H9 (cell line): ENCODE results near the gene FHOD3. TPM values are rescaled to one million over a fixed set of nuclear protein-coding genes. Genes with fewer than 3 reads are reported as not detected.

Experiments
- DNase-seq: peaks from one replicate; pipeline ENCODE4 v3.0.0-alpha.2; 2017
- H2AFZ ChIP-seq: one replicate; pipeline ENCODE4 v1.6.1; 2013; ENCODE audit warnings: mild to moderate bottlenecking, low read length, control low read depth, moderate library complexity
- H2AK5ac ChIP-seq: 2 replicates; pipeline ENCODE4 v1.6.1; 2013; ENCODE audit warnings: low read length, control low read depth, mixed read lengths; ENCODE audit not compliant: insufficient read length
- H2BK120ac ChIP-seq: one replicate; pipeline ENCODE4 v1.6.1; 2013; ENCODE audit warnings: low read depth, mild to moderate bottlenecking, low read length, control low read depth, inconsistent platforms; ENCODE audit not compliant: poor library complexity, severe bottlenecking
- H2BK12ac ChIP-seq: 2 replicates; pipeline ENCODE4 v1.6.1; 2013; ENCODE audit warnings: low read length, control low read depth, mixed read lengths, low read depth; ENCODE audit not compliant: insufficient read length
- H2BK15ac ChIP-seq: 2 replicates; pipeline ENCODE4 v1.6.1; 2013; ENCODE audit warnings: low read depth, low read length, control low read depth
- H2BK20ac ChIP-seq: one replicate; pipeline ENCODE4 v1.6.1; 2013; ENCODE audit warnings: low read depth, mild to moderate bottlenecking, low read length, control low read depth, inconsistent platforms; ENCODE audit not compliant: poor library complexity, severe bottlenecking
- H2BK5ac ChIP-seq: 2 replicates; pipeline ENCODE4 v1.6.1; 2013; ENCODE audit warnings: low read length, control low read depth, mixed read lengths; ENCODE audit not compliant: insufficient read length
- H3K14ac ChIP-seq: 2 replicates; pipeline ENCODE4 v1.6.1; 2013; ENCODE audit warnings: low read length, control low read depth; ENCODE audit not compliant: insufficient read depth
- H3K18ac ChIP-seq: 2 replicates; pipeline ENCODE4 v1.6.1; 2013; ENCODE audit warnings: low read depth, mild to moderate bottlenecking, mixed read lengths, low read length, control low read depth; ENCODE audit not compliant: insufficient read length
- H3K23ac ChIP-seq: 2 replicates; pipeline ENCODE4 v1.6.1; 2013; ENCODE audit warnings: low read length, control low read depth, mixed read lengths, low read depth; ENCODE audit not compliant: insufficient read length
- H3K23me2 ChIP-seq: 2 replicates; pipeline ENCODE4 v1.6.1; 2013; ENCODE audit warnings: low read depth, mild to moderate bottlenecking, mixed read lengths, low read length, control low read depth; ENCODE audit not compliant: insufficient read length, poor library complexity, severe bottlenecking
- H3K27ac ChIP-seq: 2 replicates; pipeline ENCODE4 v1.5.1; 2013; ENCODE audit warnings: low read length, control low read depth, mixed read lengths, low read depth; ENCODE audit not compliant: insufficient read length
- H3K27me3 ChIP-seq: 2 replicates; pipeline ENCODE4 v1.6.1; 2013; ENCODE audit warnings: low read length, control low read depth, inconsistent platforms; ENCODE audit not compliant: insufficient read depth
- H3K4ac ChIP-seq: 2 replicates; pipeline ENCODE4 v1.6.1; 2013; ENCODE audit warnings: low read depth, mild to moderate bottlenecking, control low read depth, inconsistent platforms, low read length, moderate library complexity
- H3K4me1 ChIP-seq: 2 replicates; pipeline ENCODE4 v1.6.1; 2013; ENCODE audit warnings: low read length, control low read depth, inconsistent platforms; ENCODE audit not compliant: insufficient read depth
- H3K4me2 ChIP-seq: 2 replicates; pipeline ENCODE4 v1.6.1; 2013; ENCODE audit warnings: low read length, control low read depth, mixed read lengths; ENCODE audit not compliant: insufficient read length, insufficient read depth
- H3K56ac ChIP-seq: 2 replicates; pipeline ENCODE4 v1.6.1; 2013; ENCODE audit warnings: low read depth, mild to moderate bottlenecking, mixed read lengths, low read length, control low read depth; ENCODE audit not compliant: insufficient read length
- H3K79me1 ChIP-seq: 2 replicates; pipeline ENCODE4 v1.6.1; 2013; ENCODE audit warnings: low read depth, mild to moderate bottlenecking, moderate library complexity, low read length, control low read depth, inconsistent platforms; ENCODE audit not compliant: insufficient read depth, poor library complexity, severe bottlenecking
- H3K79me2 ChIP-seq: 2 replicates; pipeline ENCODE4 v1.6.1; 2013; ENCODE audit warnings: low read length, control low read depth, inconsistent platforms; ENCODE audit not compliant: insufficient read depth
- H3K9ac ChIP-seq: 2 replicates; pipeline ENCODE4 v1.6.1; 2013; ENCODE audit warnings: low read length, control low read depth, mixed read lengths; ENCODE audit not compliant: insufficient read length; ENCODE audit errors: extremely low read depth
- H3K9me3 ChIP-seq: one replicate; pipeline ENCODE4 v1.6.1; 2013; ENCODE audit warnings: low read depth, low read length, inconsistent platforms; ENCODE audit not compliant: control insufficient read depth
- H3T11ph ChIP-seq: one replicate; pipeline ENCODE4 v1.6.1; 2013; ENCODE audit warnings: mild to moderate bottlenecking, low read length, control low read depth, inconsistent platforms
- H4K20me1 ChIP-seq: one replicate; pipeline ENCODE4 v1.6.1; 2013; ENCODE audit not compliant: control insufficient read depth, insufficient read length, insufficient read depth
- H4K5ac ChIP-seq: 2 replicates; pipeline ENCODE4 v1.6.1; 2013; ENCODE audit warnings: low read depth, mild to moderate bottlenecking, mixed read lengths, low read length, control low read depth; ENCODE audit not compliant: insufficient read length
- H4K8ac ChIP-seq: replicated peaks from 2 replicates; pipeline ENCODE4 v1.6.1; 2013; ENCODE audit warnings: low read length, control low read depth, mixed read lengths, low read depth; ENCODE audit not compliant: insufficient read length
- H4K91ac ChIP-seq: 2 replicates; pipeline ENCODE4 v1.6.1; 2013; ENCODE audit warnings: low read depth, mild to moderate bottlenecking, moderate library complexity, mixed read lengths, low read length, control low read depth; ENCODE audit not compliant: insufficient read length
- H3K27ac Mint-ChIP-seq, 3 experiments: 2 replicates in 2 of 3; 3 replicates in 1 of 3; pipeline ENCODE4 v1.8.0; 2020 to 2021; ENCODE audit warnings: mixed read lengths in 3 of 3, mild to moderate bottlenecking in 1 of 3, moderate library complexity in 1 of 3
- H3K27me3 Mint-ChIP-seq: 2 replicates; pipeline ENCODE4 v1.8.0; 2021; ENCODE audit warnings: low read depth, mild to moderate bottlenecking, moderate library complexity, mixed read lengths
- H3K36me3 Mint-ChIP-seq, 3 experiments: 2 replicates in 2 of 3; 3 replicates in 1 of 3; pipeline ENCODE4 v1.8.0; 2020 to 2021; ENCODE audit warnings: low read depth in 3 of 3, mixed read lengths in 3 of 3; ENCODE audit not compliant: insufficient read depth in 1 of 3
- H3K4me1 Mint-ChIP-seq, 2 experiments: 2 replicates each; pipeline ENCODE4 v1.8.0; 2020; ENCODE audit warnings: mixed read lengths in 2 of 2
- H3K4me3 Mint-ChIP-seq, 2 experiments: 2 replicates in 1 of 2; 3 replicates in 1 of 2; pipeline ENCODE4 v1.8.0; 2020 to 2021; ENCODE audit warnings: mild to moderate bottlenecking in 2 of 2, mixed read lengths in 2 of 2, moderate library complexity in 1 of 2
- H3K9me3 Mint-ChIP-seq, 2 experiments: 2 replicates in 1 of 2; 3 replicates in 1 of 2; pipeline ENCODE4 v1.8.0; 2020; ENCODE audit warnings: mild to moderate bottlenecking in 2 of 2, mixed read lengths in 2 of 2, moderate library complexity in 1 of 2
- CTCF ChIP-seq: fragments of 200-600 bp; sonication (generic); conservative IDR thresholded peaks from 3 replicates; pipeline ENCODE4 v1.8.0; 2021; ENCODE audit warnings: antibody characterized with exemption, mild to moderate bottlenecking
- WGBS: extraction: QIAGEN DNeasy Blood & Tissue Kit; methylation state at CpG from one replicate; pipeline ENCODE4 v1.1.7; 2013; ENCODE audit warnings: missing lambda C conversion rate, low lambda C conversion rate, mixed read lengths; ENCODE audit not compliant: insufficient read length; ENCODE audit errors: extremely low coverage; 5-methylcytosine and 5-hydroxymethylcytosine counted together
- total RNA-seq: library from RNA; stranded (reverse); gene quantifications from 2 replicates; pipeline ENCODE4 v1.2.1, GENCODE V29; 2021

The FHOD3 gene
- total RNA-seq, 1 experiment from 2014 or later = 8.0 TPM

- Histone ChIP-seq H2AK5ac (no peak overlapping the region), H2BK5ac (no peak overlapping the region), H3K14ac (no peak overlapping the region), H3K9me3 (no peaks in the 10 kb centered on the region), H3K56ac (no peak overlapping the region), H3T11ph (no peak overlapping the region), H3K27ac (no peak overlapping the region), H2AFZ (no peak overlapping the region), H4K91ac (no peak overlapping the region), H3K23ac (no peak overlapping the region), H3K4ac (no peak overlapping the region), H3K18ac (no peak overlapping the region), H2BK20ac (no peak overlapping the region), H4K5ac (no peak overlapping the region), H2BK15ac (no peak overlapping the region), H3K9ac (no peak overlapping the region), H3K4me1 (no peaks in the 10 kb centered on the region), H3K79me1 (no peaks in the 10 kb centered on the region), H4K20me1 (no peaks in the 10 kb centered on the region), H3K27me3 (no peaks in the 10 kb centered on the region), H3K23me2 (no peaks in the 10 kb centered on the region), H4K8ac (no peak overlapping the region), H3K4me2 (no peak overlapping the region), H2BK12ac (no peak overlapping the region), H2BK120ac (no peak overlapping the region), H3K79me2 (no peaks in the 10 kb centered on the region)
- Mint-ChIP-seq H3K27me3 (0 out of 2 replicates have a peak, but pooled peaks cover 1% of the 10 kb centered on the region), H3K36me3 (no peaks in the 10 kb centered on the region; a peak in 2 of 7 replicates), H3K4me3 (no peak overlapping the region), H3K9me3 (no peaks in the 10 kb centered on the region), H3K4me1 (peaks cover 5% of the 10 kb centered on the region in 2 experiments; a peak in 3 of 4 replicates), H3K27ac (no peak overlapping the region)
- no peak for DNase-seq
- TF ChIP-seq CTCF = no peak
- WGBS = no CpG with 5 or more reads among the region's 5 CpGs
Measured at GRCh38 chr18:36783792-36784191, 486.3 kb downstream of the FHOD3 start.
